Loucy (cell line): ENCODE measurements around the gene PLAAT5.

ENCODE experiments used
- H2AFZ ChIP-seq: fragments of 200-600 bp; sonication (generic); 2 replicates; pipeline ENCODE4 v1.6.0; 2016; ENCODE audit warnings: antibody characterized with exemption, mild to moderate bottlenecking, low read length, moderate library complexity
- H3F3A ChIP-seq: fragments of 200-600 bp; 2 replicates; pipeline ENCODE4 v1.6.0; 2016; ENCODE audit warnings: antibody characterized with exemption, low read depth, mild to moderate bottlenecking
- H3K27me3 ChIP-seq: fragments of 200-600 bp; sonication (generic); 2 replicates; pipeline ENCODE4 v1.6.1; 2014; ENCODE audit warnings: low read length, mild to moderate bottlenecking; ENCODE audit not compliant: insufficient read depth, poor library complexity, severe bottlenecking
- H3K36me3 ChIP-seq: fragments of 200-600 bp; sonication (generic); 2 replicates; pipeline ENCODE4 v1.6.1; 2016; ENCODE audit warnings: low read length; ENCODE audit not compliant: insufficient read depth
- H3K4me1 ChIP-seq: fragments of 200-600 bp; sonication (generic); 2 replicates; pipeline ENCODE4 v1.5.1; 2014; ENCODE audit warnings: low read length, mild to moderate bottlenecking; ENCODE audit not compliant: insufficient read depth, poor library complexity, severe bottlenecking
- H3K4me2 ChIP-seq: fragments of 200-600 bp; sonication (generic); 2 replicates; pipeline ENCODE4 v1.6.0; 2014; ENCODE audit warnings: antibody characterized with exemption, low read length, low read depth, mild to moderate bottlenecking; ENCODE audit not compliant: poor library complexity, severe bottlenecking
- H3K4me3 ChIP-seq: fragments of 200-600 bp; sonication (generic); 2 replicates; pipeline ENCODE4 v1.5.1; 2014; ENCODE audit warnings: low read length, mild to moderate bottlenecking, mixed read lengths; ENCODE audit not compliant: poor library complexity, severe bottlenecking
- H3K79me2 ChIP-seq: fragments of 200-600 bp; sonication (generic); 2 replicates; pipeline ENCODE4 v1.6.1; 2014; ENCODE audit warnings: low read length; ENCODE audit not compliant: insufficient read depth
- H3K9ac ChIP-seq: fragments of 200-600 bp; sonication (generic); 2 replicates; pipeline ENCODE4 v1.6.0; 2014; ENCODE audit warnings: mild to moderate bottlenecking, low read depth, low read length, moderate library complexity; ENCODE audit not compliant: poor library complexity, severe bottlenecking
- H3K9me2 ChIP-seq: fragments of 200-600 bp; sonication (generic); replicated peaks from 2 replicates; pipeline ENCODE4 v1.6.1; 2016; ENCODE audit warnings: low read depth, low read length, mixed read lengths
- H3K9me3 ChIP-seq: fragments of 200-600 bp; sonication (generic); 2 replicates; pipeline ENCODE4 v1.6.1; 2014; ENCODE audit warnings: mild to moderate bottlenecking, antibody characterized with exemption, low read length, low read depth; ENCODE audit not compliant: insufficient read depth
- H4K20me1 ChIP-seq: fragments of 200-600 bp; sonication (generic); 2 replicates; pipeline ENCODE4 v1.6.0; 2014; ENCODE audit warnings: antibody characterized with exemption, low read length, mild to moderate bottlenecking; ENCODE audit not compliant: insufficient read depth, poor library complexity, severe bottlenecking
- CTCF ChIP-seq: fragments of 200-600 bp; sonication (generic); conservative IDR thresholded peaks from 2 replicates; pipeline ENCODE4 v1.5.1; 2014; ENCODE audit warnings: mild to moderate bottlenecking, antibody characterized with exemption, low read length
- EZH2phosphoT487 ChIP-seq: fragments of 200-600 bp; IDR thresholded peaks from 2 replicates; pipeline ENCODE4 v1.6.1; 2018; ENCODE audit warnings: antibody characterized with exemption, mild to moderate bottlenecking, moderate library complexity, borderline replicate concordance

The PLAAT5 gene

GRCh38 chr11:63459586-63459985 lies 31.4 kb downstream of the PLAAT5 start:
- H3K9me2 ChIP-seq: no peaks in the 10 kb centered on the region
- no peaks in the 10 kb centered on the region for H3K36me3 ChIP-seq
- no peaks in the 10 kb centered on the region for H3K79me2 ChIP-seq
- no peaks in the 10 kb centered on the region for H3K9me3 ChIP-seq
- H3K27me3 ChIP-seq: peaks cover 9% of the 10 kb centered on the region
- H4K20me1 ChIP-seq: no peaks in the 10 kb centered on the region
- TF ChIP-seq CTCF (no peak), EZH2phosphoT487 (no peak)
- H3K4me1 ChIP-seq: no peaks in the 10 kb centered on the region
- H3F3A ChIP-seq: no peaks in the 10 kb centered on the region
- no peak overlapping the region for H3K9ac ChIP-seq
- no peak overlapping the region for H3K4me3 ChIP-seq
- no peak overlapping the region for H3K4me2 ChIP-seq
- no peak overlapping the region for H2AFZ ChIP-seq

- Histone ChIP-seq H3K4me1 (peaks cover 15% of the 10 kb centered on the region), H3K4me2 (no peak overlapping the region), H4K20me1 (no peaks in the 10 kb centered on the region), H3K9me3 (no peaks in the 10 kb centered on the region), H3K79me2 (no peaks in the 10 kb centered on the region), H3K9ac (no peak overlapping the region), H3F3A (no peaks in the 10 kb centered on the region), H3K36me3 (no peaks in the 10 kb centered on the region), H3K9me2 (no peaks in the 10 kb centered on the region), H3K27me3 (no peaks in the 10 kb centered on the region), H3K4me3 (no peak overlapping the region), H2AFZ (no peak overlapping the region)
- no peak for TF ChIP-seq CTCF
- TF ChIP-seq EZH2phosphoT487: no peak
Measured at GRCh38 chr11:63448646-63449045, 42.3 kb downstream of the PLAAT5 start.

- H2AFZ ChIP-seq: no peak overlapping the region
- H3K4me2 ChIP-seq: no peak overlapping the region
- TF ChIP-seq CTCF: no peak
- no peak for TF ChIP-seq EZH2phosphoT487
- H3K4me3 ChIP-seq: no peak overlapping the region
- H3K9ac ChIP-seq: no peak overlapping the region
- H3F3A ChIP-seq: no peaks in the 10 kb centered on the region
- H3K27me3 ChIP-seq: no peaks in the 10 kb centered on the region
- H3K36me3 ChIP-seq: no peaks in the 10 kb centered on the region
- peaks cover 15% of the 10 kb centered on the region for H3K4me1 ChIP-seq
- no peaks in the 10 kb centered on the region for H4K20me1 ChIP-seq
- H3K9me2 ChIP-seq: no peaks in the 10 kb centered on the region
- H3K79me2 ChIP-seq: no peaks in the 10 kb centered on the region
- H3K9me3 ChIP-seq: no peaks in the 10 kb centered on the region
Measured at GRCh38 chr11:63445720-63446119, 45.2 kb downstream of the PLAAT5 start.
